Subcutaneous adipose tissue (tissue), 4 donors: ENCODE data around the gene PCP2. TPM values are rescaled to one million over a fixed set of nuclear protein-coding genes. Genes with fewer than 3 reads are reported as not detected.

Experiments used
- CTCF ChIP-seq: fragments of 450-650 bp; IDR thresholded peaks from one replicate; pipeline ENCODE4 v1.5.1; 2016; ENCODE audit warnings: low read depth, mild to moderate bottlenecking, control low read depth, antibody characterized with exemption, moderate library complexity
- total RNA-seq, 4 donors: library from RNA; depleted of rRNA; stranded (reverse); fragments of >200 nt; gene quantifications; one replicate each; pipeline ENCODE4 v1.1.0, GENCODE V29; 2016

Gene PCP2
- total RNA-seq, result not detected

GRCh38 chr19:7633698-7634097 is at the start of gene PCP2:
Gene PCP2, minus strand, starts transcription at chr19:7633719. Its CDS starts 262 bp downstream, at chr19:7633457.
- TF ChIP-seq CTCF, result no peak

- no peak for TF ChIP-seq CTCF
Measured at GRCh38 chr19:7682175-7682855, 48.8 kb upstream of the PCP2 start.

DNA sequence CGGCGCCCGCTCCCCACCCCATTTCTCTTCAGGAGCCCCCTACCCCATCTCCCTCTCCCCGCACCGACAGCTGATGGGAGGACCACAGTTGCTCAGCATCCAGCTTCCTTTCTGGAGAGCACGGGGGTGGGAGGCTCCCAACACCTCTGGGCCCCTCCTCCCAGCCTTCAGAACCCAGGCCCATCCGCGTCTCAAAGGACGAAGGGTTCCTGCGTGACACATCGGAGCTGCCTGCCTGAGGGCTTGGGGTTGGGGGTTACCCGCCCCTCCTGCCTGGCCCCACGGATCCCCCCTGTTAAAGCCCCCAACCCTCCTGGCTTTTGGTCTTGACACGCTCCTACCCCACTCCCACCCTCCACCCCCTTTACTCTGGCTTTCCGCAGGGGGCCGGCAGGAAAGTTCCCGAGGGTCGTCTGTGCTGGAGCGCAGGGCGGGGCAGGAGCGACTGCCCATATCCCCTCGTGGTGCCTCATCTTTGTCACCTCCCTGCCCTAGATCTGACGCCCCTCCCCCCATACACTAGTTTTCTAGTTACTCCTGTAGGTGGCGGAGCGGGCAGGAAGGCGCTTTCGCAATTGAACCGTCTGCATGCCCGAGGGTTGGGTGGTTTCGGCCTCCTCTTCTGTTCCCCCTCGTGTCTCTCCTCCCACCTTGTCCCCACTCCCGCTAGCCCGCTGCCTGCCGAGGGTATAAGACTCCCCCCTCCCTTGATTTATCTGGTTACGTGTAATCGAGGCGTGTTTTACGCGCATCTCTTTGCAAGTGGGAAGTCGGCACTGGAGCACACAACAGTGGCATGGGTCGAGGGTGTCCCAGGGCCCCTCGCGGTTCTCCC is 48.0 kb upstream of the PCP2 start:
- no peak for TF ChIP-seq CTCF

- no peak for TF ChIP-seq CTCF
Measured at GRCh38 chr19:7680606-7681339, 47.3 kb upstream of the PCP2 start, which contains the start of gene TRAPPC5. Gene TRAPPC5, plus strand, starts transcription at chr19:7680833. Its CDS starts 1,421 bp downstream, at chr19:7682254.

DNA sequence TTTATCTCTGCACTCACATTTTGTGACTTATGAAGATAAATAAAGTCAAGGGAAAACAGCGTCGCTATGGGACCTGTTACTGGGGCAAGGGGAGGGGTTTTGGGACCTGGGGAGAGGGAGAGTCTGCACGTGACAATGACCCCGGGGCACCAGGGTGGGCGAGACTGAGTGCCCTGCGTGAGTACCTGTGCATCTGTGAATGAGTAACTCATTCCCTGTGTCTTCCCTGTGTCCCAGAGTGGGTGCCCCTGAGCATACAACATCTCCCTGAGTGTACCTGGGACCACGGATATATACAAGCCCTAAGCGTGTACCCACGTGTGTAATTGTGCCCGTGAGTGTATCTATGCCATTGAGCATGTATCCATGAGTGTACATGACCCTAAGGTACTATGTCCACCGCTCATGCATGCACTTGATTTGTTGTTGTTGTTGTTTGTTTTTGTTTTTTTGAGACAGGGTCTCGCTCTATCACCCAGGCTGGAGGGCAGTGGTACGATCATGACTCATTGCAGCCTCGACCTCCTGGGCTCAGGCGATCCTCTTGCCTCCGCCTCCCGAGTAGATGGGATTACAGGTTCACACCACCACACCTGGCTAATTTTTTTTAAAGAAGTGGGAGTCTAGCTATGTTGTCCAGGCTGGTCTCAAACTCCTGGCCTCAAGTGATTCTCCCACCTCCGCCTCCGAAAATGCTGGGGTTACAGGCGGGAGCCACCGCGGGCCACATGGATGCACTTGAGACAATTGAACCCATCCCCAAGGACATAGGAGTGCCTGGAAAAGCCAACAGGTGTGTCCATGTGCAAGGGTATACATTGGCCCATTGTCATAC is 46.5 kb upstream of the PCP2 start:
- no peak for TF ChIP-seq CTCF

DNA sequence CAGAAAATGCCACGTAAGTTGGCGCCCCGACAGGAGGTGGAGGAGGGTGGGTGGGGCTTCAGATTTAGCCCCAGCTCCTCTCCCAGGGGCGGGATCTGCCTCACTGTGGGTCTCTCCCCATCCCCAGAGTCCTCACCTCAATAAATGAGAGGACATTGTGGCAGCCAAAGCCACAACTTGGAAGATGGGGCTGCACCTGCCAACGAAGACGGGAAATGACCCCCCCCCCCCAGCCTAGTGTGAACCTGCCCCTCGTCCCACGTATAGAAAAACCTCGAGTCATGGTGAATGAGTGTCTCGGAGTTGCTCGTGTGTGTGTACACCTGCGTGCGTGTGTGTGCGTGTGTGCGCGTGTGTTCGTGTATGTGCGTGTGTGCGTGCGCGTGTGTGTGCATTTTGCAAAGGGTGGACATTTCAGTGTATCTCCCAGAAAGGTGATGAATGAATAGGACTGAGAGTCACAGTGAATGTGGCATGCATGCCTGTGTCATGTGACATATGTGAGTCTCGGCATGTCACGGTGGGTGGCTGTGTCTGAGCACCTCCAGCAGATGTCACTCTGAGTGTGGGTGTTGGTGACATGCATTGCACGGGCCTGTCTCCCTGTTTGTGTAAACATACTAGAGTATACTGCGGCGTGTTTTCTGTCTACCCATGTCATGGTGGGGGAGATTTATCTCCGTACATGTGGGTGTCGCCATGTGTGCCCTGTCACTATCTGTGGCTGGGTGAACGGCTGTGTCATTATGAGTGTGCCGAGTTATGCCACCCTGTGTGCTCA is 45.6 kb upstream of the PCP2 start:
- TF ChIP-seq CTCF, result no peak
